Omental fat pad (tissue), 4 donors: ENCODE data around the gene NEK6. TPM values are rescaled to one million over a fixed set of nuclear protein-coding genes. Genes with fewer than 3 reads are reported as not detected.
"Not testable (repeated sequence)": the region's sequence is repeated elsewhere in the genome, so short reads cannot be mapped to it uniquely, and the experiment has no call there.

Source experiments
- ATAC-seq: fragments of 150-250 bp; one replicate; pipeline ENCODE4 v1.9.1; 2016; ENCODE audit warnings: mild to moderate bottlenecking, moderate library complexity; ENCODE audit not compliant: low FRiP score
- DNase-seq: peaks from one replicate; pipeline ENCODE4 v3.0.0-alpha.2; 2019; ENCODE audit warnings: low spot score
- total RNA-seq, 4 donors: library from RNA; depleted of rRNA; stranded (reverse); fragments of >200 nt; gene quantifications; one replicate each; pipeline ENCODE4 v1.1.0, GENCODE V29; 2016
- TF ChIP-seq, protein P1 (sequence below), 3 donors: fragments of 450-650 bp; IDR thresholded peaks; one replicate each; pipeline ENCODE4 v1.5.1; 2016 to 2017; ENCODE audit warnings: antibody characterized with exemption in 3 of 3, mild to moderate bottlenecking in 3 of 3, moderate library complexity in 2 of 3

Gene NEK6
- total RNA-seq, 4 donors from 2014 or later: 11.8 to 52.1 (median 29.0) TPM

GRCh38 chr9:124248066-124248465 is 9.7 kb upstream of the NEK6 start:
- no peak for DNase-seq
- ATAC-seq: no peak
- TF ChIP-seq, protein P1, sequence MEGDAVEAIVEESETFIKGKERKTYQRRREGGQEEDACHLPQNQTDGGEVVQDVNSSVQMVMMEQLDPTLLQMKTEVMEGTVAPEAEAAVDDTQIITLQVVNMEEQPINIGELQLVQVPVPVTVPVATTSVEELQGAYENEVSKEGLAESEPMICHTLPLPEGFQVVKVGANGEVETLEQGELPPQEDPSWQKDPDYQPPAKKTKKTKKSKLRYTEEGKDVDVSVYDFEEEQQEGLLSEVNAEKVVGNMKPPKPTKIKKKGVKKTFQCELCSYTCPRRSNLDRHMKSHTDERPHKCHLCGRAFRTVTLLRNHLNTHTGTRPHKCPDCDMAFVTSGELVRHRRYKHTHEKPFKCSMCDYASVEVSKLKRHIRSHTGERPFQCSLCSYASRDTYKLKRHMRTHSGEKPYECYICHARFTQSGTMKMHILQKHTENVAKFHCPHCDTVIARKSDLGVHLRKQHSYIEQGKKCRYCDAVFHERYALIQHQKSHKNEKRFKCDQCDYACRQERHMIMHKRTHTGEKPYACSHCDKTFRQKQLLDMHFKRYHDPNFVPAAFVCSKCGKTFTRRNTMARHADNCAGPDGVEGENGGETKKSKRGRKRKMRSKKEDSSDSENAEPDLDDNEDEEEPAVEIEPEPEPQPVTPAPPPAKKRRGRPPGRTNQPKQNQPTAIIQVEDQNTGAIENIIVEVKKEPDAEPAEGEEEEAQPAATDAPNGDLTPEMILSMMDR (IDR thresholded peaks at IDR 0.05): no peak

DNA sequence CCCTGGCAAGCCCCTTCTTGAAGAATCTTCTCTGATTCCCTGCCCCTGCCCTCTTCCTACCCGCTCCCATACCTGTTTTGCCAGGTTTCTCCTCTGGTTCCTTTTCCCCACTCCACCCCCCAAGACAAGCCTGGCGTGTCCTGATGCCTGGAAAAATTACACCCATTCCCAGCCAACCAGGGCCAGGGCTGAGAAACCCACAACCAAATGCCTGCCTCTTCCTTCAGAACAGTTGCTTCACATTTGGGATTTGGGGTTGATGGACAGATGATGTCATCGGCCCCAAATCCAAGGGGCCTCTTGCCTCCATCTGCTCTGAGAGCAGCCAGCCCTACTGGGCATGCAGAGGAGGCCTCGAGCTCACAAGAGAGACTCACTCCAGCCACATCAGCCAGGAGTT is 8.8 kb upstream of the NEK6 start:
- DNase-seq (no peak), ATAC-seq (no peak)
- TF ChIP-seq, protein P1 (IDR thresholded peaks at IDR 0.05): no peak

DNA sequence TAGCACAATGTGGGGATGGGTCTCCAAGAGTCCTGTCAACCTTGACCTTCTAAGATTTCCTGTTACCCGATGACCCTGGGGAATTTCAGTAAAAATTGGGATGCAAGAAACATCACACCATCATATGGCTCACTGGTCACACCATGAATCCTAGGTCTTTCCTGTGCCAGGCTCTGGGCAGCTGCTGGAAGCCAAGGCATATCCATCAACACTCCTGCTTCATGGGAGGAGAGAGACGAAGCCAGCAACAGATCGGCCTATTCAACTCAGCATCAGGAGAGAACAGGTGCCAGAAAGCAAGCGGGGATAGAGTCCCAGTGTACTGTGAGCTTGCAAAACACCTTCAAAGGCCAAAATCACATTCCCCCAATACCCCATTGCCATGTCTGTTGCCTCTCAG is 6.5 kb upstream of the NEK6 start:
- DNase-seq (no peak), ATAC-seq (no peak)
- TF ChIP-seq, protein P1 (IDR thresholded peaks at IDR 0.05): no peak

- ATAC-seq (no peak), DNase-seq (no peak)
- TF ChIP-seq, protein P1 (IDR thresholded peaks at IDR 0.05): no peak
Observed at GRCh38 chr9:124251605-124252378, 6.0 kb upstream of the NEK6 start.

DNA sequence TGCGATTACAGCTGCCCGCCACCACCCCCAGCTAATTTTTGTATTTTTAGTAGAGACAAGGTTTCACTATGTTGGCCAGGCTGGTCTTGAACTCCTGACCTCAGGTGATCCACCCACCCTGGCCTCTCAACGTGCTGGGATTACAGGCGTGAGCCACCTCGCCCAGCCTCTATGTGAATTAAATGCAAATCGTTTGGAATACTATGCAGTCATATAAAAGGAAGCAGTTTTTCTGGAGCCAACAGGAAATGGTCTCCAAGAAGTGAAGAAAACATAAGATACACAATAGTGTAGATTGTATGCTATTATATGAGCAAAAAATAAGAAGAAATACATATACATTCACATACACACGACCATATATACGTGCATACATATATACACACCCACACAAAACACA is 4.9 kb upstream of the NEK6 start:
- not testable (repeated sequence) for ATAC-seq, DNase-seq

- TF ChIP-seq, protein P1 (IDR thresholded peaks at IDR 0.05): no peak
- DNase-seq (no peak), ATAC-seq (no peak)
Observed at GRCh38 chr9:124254261-124254682, 3.5 kb upstream of the NEK6 start.

DNA sequence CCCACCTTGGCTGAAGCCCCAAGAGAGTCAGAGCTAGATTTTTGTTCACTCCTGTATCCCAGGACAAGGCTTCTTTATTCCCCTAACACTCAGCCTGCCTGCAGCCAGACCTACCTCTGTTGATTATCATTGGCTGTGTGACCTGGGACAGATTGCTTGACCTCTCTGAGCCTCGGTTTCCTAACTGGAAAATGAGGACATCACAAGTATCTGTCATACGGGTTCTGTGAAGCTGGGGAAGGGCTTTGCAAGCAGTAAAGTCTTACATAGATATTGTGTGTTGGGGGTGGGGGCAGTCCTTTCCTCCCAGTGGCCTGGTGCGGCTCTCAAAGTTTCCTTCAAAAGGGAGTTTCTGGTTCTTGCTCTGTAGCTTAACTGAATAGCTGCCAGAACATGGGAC is 2.5 kb upstream of the NEK6 start:
- ATAC-seq: no peak
- TF ChIP-seq, protein P1 (IDR thresholded peaks at IDR 0.05): no peak

More for the DNA sequence above, 2.5 kb upstream of the NEK6 start:
- DNase-seq: no peak
